SHP77 treated with DMSO at 0.1 percent for 48 hours (cell line): ENCODE results near the gene CARMIL1.

Experiments used
- DNase-seq: peaks from one replicate; lab custom pipeline; 2025; lab: John Stamatoyannopoulos, UW

The CARMIL1 gene

GRCh38 chr6:25278914-25279747 is at the start of gene CARMIL1:
TSS of gene CARMIL1 (plus strand) at chr6:25279374. CDS start at chr6:25279796, 422 bp downstream.
- DNase-seq: peak; percentile 79

DNA sequence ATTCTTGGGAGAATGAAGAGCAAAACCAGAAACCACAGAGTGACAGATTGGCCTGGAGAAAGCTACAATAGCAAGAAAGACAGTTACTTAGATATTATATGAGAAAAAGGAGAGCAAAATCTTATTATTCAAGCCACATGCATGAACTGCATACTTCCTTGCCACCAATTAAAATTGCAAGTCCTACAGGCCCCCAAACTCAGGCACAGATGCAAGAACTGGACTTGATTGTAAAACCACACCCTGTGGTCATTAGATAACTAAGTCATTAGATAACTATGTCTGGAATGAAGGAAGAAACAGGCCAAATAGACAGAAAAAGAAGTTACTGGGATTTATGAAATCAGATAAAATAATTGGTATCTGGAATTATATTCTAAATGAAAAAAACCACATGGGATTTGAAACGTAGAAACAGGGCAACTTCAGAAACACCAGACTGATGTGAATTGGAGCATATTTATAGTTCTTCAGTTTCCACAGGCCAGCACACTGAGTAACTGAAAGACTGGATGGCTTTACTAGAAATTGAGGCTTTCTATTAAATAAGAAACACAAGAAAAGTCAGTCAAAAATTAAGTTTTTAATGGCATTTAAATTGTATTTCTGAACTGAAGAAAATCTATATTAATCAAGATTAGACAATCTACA is 49.4 kb upstream of the CARMIL1 start:
- no peak for DNase-seq

DNA sequence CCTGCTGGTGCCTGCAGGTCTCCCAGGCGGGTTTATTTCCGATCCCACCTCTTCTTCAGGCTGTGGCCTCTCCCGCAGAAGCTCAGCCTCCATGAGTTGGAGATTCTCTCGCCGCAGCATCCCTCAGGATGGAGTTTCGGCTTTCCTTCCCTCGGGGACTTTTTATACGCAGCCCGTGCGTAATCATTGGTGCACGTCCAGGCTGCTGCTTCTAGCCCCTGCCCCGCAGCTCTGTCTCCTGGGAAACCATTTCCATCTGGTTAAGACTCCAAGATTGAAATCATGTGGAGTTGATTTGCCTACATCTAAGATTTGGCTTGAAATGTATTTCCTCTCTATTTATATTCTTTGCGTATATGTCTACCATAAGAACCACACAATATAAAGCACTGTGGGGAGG is 46.7 kb upstream of the CARMIL1 start:
- no peak for DNase-seq

GRCh38 chr6:25233226-25233625 is 45.9 kb upstream of the CARMIL1 start:
- no peak for DNase-seq

DNA sequence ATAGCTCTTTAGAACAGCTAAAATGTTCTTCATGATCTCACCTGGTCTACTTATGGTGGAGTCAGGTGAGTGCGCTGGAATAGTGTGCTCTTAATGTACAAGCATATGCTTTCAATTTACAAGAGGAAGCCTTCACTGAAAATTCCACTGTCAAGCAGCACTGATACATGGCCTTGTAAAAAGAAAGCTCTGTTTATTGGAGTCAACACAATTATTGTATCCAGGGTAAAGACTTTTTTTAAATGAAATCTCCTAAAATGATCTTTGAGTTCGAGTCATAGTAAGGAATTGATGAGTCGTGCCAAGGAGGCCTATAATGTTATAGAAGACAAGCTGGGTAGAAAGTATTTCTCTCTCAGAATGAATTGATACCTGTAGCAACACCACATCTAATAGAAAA is 41.6 kb upstream of the CARMIL1 start:
- DNase-seq: no peak

GRCh38 chr6:25239059-25239458 is 40.1 kb upstream of the CARMIL1 start:
- no peak for DNase-seq

DNA sequence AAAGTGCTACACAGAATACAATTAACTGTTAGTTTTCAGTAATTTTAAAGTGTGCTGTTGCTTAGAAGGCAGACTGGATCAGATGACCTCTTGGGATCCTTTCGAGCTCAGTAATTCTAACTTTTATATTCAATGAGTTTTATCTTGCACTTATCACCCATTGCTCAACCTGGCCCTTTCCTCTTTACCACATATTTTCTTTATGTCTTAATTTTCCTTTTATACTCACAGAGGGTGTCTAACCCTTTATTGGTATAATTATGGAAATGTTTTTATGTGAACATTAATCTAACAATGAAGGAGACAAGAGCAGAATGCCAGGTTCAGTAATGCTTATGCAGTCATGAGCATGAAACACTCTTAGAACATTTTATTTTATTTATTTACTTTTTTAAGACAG is 39.7 kb upstream of the CARMIL1 start:
- no peak for DNase-seq

GRCh38 chr6:25242567-25242966 is 36.6 kb upstream of the CARMIL1 start:
- peak; percentile 24 for DNase-seq

DNA sequence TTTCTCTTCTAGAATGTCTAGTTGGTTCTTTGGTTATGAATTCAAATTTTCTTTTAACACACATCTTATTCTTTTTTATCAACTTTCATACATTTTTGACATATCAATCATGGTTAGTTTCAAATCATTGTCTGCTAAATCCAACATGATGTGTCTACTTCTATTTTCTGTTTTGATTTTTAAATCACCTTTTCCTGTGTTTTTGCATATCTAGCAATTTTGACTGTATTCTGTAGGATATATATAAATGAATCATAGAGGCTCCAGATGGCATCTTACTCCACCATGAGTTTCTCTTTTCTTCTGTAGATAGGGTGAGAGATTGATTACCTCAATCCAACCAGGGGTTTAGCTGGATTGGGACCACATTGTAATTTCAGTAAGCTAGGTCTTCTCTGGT is 34.3 kb upstream of the CARMIL1 start:
- DNase-seq: no peak

GRCh38 chr6:25248123-25248522 is 31.1 kb upstream of the CARMIL1 start:
- no peak for DNase-seq

GRCh38 chr6:25249133-25249532 is 30.0 kb upstream of the CARMIL1 start:
- no peak for DNase-seq

DNA sequence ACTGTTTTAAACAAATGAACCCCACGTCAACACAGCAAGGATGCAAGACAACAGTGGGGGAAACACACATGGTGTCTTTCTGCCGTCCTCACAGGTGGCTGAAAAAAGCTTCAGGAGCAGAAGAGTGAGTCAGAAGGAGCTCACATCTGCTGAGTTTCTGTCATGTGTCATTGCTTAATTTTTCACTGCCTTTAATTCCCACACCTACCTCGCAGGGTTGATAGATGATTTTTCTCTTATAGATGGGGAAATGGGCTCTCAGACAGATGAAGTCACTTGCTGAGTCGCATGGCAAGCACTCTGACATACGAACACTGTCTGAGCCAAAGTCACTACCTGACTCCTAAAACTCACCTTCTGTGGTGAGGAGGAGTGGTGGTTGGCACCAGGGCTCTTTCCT is 28.3 kb upstream of the CARMIL1 start:
- no peak for DNase-seq

DNA sequence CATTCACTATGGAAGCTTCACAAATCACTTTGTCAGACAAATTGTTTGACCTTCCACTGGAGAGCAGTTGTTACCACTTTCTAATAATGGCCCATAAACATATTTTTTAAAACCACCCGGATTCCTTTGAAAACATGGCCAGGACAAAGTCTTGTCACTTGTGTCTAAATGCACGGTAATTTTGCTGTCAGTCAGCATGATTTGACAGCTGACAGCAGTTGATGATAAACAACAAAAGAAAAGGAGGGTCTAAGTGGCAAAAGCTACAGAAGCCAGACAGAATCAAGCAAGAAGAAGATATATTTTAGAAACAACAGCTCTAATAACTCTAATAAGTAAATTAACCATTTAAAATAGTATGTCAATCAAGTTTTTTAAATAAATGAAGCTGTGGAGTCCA is 27.7 kb upstream of the CARMIL1 start:
- DNase-seq: no peak

- DNase-seq: no peak
Observed at GRCh38 chr6:25253351-25253750, 25.8 kb upstream of the CARMIL1 start.

DNA sequence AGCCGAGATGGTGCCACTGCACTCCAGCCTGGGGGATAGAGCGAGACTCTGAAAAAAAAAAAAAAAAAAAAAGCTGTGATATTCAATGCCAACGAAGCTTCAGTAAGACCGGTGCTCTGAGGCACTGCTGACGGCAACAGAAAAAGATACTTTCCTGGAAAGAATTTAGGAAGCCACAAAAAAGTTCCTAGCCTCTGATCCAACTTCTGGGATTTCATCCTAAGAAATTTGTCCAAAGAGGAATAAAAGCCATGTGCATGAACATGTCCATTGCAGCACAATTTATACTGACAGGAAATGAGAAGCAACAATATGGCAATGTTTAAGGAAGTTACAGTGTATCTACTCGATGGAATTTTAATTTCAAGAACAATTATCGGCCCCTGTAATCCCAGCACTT is 24.5 kb upstream of the CARMIL1 start:
- no peak for DNase-seq

DNA sequence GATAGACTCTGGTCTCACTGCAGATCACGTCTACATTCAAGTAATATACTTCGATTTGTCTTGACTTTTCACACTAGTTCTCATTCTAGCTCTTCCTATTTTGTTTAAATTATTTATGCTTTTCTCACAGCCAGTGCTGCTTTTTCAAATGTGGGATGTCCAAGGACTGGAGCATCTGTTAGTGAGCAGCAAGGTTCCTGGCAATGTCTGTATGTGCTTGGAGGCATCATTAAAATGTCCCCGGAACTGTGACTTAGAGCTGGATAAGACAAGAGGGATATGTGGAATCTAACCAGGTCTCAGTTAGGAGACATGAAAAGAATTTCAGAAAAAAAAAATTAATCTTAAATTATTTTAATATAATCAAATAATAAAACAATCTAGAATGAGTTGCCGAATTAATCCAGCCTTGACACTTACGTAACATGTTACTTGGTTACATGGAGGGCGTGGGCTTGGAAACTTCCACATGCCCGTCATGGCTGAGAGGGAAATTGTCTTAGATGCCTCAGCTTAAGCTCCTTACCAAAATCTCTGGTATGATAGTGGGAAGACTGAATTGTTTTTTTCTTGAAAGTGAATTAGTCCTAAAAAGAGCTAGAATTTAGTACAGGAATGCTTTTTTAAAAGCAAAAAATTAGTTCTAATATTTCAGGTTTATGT is 21.4 kb upstream of the CARMIL1 start:
- no peak for DNase-seq

DNA sequence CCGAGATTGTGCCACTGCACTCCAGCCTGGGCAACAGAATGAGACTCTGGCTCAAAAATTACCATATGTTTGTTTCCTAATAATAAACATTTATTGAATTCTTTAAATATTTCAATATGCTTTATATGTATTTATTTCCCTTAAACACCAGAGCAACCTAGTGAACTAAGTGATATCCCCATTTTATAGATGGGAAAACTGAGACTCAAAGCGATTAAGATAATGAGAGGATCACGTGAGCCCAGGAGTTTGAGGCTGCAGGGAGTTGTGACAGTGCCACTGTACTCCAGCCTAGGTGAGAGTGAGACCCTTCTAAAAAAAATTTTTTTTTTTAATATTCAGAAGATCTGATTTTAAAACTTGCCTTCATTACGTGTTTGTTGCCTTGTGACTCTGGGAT is 19.4 kb upstream of the CARMIL1 start:
- no peak for DNase-seq

DNA sequence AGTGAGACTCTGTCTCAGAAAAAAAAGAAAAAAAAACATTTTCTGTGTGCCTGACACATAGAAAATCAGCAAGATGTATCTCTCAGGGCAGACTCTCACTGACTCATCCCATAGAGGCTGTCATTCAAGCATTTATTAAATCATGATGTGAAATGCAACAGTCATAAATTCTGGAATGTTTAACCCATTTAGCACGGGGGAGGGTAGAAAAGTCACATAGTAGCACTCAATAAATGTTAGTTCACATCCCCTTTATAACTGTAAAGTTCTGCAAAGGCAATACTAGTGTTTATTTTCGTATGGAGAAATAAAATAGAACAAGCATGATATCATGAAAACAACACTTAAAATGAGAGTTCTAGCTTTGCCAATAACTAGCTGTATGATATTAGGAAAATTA is 15.5 kb upstream of the CARMIL1 start:
- DNase-seq: no peak

DNA sequence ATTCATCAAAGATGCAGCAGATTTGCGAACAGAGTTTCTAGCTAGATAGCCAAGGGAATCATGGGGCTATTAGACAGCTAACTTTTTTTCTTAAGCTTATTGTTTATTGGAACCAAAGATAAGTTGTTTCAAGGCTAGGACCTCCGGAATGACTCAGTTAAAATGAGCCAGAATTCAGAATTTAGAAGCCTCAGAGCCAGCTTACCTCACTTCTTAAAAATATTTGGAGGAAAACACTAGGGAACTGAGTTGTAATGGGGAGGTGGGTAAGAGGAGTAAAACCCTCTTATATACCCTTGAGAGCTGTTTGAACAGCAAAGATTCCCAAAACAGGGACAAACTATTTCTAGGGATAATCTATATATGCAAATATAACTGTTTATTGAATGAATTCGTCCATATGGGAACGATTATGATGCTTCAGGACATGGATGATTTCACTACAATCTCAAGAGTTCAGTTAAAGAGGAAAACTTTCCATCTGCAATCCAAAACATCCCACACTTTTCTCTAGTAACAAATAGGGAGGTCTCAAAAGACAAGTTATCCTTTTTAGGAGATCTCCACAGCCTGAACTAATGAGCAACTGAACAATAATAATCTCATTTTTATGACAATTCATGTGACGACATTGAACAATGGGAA is 12.6 kb upstream of the CARMIL1 start:
- no peak for DNase-seq

DNA sequence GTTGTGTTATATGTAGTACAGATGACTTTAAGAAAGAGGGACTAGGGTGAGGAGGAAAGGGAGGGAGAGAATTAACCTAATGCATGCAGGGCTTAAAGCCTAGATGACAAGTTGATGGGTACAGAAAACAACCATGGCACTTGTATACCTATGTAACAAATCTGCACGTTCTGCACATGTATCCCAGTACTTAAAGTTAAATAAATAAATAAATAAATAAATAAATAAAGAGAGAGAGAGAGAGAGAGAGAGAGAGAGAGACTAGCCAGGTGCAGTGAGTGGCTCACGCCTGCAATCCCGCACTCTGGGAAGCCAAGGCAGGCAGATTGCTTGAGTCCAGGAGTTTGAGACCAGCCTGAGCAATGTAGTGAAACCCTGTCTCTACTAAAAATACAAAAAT is 11.5 kb upstream of the CARMIL1 start:
- no peak for DNase-seq

DNA sequence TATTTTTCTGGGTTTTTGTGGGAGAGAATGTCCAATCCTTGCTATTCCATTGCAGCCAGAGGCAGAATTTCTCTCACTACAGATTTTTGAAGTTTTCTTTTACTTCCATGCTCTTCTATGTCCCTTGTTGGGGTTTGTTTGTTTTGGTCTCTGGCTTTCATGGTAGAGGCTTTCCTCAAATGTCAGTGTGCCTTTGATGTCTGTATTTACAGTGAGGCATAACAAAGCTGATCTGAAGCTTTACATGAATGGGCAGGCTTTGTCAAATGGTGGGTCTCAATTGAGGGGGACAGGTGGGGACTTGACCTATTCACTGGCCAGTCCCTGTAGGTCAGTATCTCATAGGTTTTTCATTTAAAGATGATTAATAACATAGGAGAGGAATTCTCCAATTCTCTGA is 8.6 kb upstream of the CARMIL1 start:
- no peak for DNase-seq

DNA sequence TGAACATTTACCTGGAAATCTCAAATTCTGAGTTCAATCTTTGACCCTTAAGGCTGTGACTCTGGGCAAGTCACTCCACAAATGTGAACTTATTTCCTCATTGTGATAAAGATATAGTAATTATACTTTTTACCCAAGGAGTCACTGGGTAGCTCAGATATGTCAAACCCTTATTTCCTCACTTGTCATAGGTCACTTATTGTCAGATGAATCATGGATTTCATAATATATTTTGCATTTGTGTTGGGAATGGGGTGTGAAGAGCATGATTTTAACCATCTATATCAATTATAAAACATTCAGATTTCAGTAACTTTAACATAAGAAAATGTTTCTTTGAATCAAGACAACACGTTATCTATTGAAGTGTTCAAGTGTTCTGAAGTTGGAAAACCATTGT is 3.7 kb upstream of the CARMIL1 start:
- no peak for DNase-seq

GRCh38 chr6:25277386-25277785 is 1.8 kb upstream of the CARMIL1 start:
- DNase-seq: no peak
